LNCAP (cell line): Measurements from ENCODE around the gene ZMYND10.

Experiments used
- TF ChIP-seq, protein P1 (sequence below): fragments of 450-650 bp; IDR thresholded peaks from 2 replicates; pipeline ENCODE4 v1.5.1; 2017; ENCODE audit warnings: mild to moderate bottlenecking

The ZMYND10 gene

DNA sequence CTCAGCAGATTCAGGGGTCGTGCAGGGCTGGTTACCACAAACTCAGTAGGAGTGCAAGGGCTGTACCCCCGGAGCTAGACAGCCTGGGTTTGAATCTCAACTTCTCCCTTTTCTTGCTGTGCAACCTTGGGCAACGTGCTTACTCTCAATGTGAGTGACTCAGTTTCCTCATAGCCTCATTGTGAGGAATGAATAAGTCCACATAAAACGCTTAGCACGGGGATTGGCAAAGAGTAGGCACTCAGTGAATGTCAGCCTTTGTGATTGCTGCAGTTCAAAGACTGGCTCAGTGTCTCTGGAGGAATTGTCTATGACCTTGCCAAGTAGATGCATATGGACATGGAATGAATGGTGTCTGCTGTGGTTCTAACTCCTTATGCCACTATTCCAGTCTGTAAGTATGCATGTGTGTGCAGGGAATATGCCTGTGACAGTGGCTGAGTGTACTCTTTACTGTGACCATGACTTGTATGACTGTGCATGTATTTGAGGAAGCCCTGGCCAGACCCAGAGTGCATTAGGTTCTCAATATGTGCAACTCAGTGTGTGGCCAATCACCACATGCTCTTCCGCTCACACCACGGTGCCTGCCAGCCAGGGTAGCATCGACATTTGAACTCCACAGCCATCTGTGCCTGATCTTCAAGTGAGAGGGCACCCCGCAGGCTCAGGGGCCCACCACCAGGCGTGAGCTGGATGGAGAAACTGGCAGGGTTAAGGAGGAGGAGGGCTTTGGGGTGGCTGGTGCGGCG is 45.4 kb downstream of the ZMYND10 start:
- TF ChIP-seq, protein P1, sequence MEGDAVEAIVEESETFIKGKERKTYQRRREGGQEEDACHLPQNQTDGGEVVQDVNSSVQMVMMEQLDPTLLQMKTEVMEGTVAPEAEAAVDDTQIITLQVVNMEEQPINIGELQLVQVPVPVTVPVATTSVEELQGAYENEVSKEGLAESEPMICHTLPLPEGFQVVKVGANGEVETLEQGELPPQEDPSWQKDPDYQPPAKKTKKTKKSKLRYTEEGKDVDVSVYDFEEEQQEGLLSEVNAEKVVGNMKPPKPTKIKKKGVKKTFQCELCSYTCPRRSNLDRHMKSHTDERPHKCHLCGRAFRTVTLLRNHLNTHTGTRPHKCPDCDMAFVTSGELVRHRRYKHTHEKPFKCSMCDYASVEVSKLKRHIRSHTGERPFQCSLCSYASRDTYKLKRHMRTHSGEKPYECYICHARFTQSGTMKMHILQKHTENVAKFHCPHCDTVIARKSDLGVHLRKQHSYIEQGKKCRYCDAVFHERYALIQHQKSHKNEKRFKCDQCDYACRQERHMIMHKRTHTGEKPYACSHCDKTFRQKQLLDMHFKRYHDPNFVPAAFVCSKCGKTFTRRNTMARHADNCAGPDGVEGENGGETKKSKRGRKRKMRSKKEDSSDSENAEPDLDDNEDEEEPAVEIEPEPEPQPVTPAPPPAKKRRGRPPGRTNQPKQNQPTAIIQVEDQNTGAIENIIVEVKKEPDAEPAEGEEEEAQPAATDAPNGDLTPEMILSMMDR = no peak

DNA sequence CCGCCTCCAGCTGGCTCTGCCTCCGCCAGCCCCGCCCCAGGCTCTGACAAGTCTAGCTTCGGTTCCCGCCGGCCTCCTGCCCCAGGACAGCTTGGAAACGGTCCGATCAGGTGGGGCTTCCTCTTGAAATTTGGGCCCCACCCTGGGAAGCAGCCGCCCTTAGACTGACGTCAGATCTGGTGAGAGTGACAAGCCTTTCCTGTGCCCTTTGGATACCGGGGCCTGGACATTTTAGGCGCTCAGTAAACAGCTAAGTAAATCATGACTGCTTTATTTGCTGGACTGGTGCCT is 45.9 kb downstream of the ZMYND10 start:
- TF ChIP-seq, protein P1 = no peak

DNA sequence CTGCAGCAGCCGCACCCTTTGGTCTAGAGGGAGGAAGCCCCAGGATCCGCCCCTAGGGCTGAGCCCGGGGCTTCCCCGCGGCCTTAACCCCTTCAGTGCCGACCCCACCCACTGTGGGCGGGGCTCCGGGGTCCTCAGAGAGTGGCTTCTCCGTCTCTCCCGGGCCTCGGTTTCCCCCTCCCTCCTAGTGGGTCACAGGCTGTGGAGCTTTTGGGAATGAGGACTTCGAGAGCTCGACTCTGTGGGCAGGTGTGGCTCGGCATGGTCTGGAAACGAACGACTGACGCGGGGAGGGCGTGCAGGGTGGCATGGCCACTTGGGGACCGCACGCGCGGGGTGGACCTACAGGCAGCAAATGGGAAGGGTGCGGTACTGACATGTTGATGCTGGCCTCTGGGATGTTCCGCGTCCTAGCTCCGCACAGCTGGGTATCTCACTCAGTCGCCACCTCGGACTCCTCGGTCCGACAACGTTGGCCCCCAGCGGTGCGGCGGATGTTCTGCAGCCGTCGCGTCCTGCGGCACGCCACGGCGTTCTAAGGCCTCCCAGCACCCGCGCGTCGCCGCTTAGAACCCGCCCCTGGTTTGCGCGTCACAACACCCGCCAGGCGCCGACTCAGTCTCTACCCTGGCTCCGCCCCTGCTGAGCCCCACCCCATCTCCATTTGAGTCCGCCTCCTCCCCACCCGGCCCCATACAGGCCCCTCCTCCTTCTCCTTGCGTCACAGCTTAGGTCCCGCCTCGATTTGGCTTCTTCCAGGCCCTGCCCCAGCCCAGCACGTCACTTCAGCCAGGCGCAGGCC is 46.5 kb downstream of the ZMYND10 start, which contains the start of the genes HYAL3 and NAA80:
Gene HYAL3 (minus strand): TSS at position 570 of the 802 bp plus-strand sequence. CDS start 3,803 bp downstream, outside the sequence.
Gene NAA80 (minus strand): TSS at position 570 of the 802 bp plus-strand sequence. CDS start 1,942 bp downstream, outside the sequence.
- TF ChIP-seq, protein P1 = peak; percentile 40; the same call in 1 of the 2 replicates

DNA sequence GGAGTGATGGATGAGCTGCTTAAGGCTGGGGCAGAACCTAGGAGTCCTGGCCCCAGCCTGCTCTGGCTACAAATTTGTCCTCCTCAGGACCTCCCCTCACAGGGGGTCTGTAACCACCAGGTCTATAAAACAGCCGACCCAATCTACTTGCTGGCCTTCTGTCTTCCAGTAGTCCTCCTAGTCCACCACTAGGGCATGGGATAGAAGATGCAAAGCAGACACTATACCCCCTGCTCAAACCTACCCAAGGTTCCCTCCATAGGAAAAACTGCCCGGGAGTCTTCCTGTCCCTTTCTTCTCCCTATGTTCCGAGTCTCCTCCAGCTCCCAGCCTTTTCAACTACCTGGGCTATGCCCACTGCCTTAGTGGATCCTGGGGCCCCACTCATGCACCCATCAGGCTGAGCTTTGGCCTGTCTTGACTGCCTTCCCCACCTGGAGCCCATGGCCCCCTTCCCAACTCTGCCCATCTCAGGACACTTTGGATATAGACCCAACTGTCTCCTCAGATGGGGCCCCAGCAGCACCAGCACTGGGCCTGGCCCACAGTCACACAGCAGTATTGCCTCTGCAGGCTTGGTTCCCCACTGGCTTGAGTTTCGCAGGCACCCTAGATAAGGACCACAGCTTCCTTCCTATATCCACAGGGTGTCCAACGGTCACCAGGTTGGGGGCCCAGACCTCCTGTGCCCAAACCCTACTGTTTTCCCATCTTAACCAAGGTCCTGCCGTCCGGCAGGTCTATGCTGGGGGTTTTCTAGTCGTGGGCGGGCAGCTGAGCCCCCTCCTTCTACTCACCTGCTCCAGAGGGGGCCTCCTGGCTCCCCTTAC is 47.4 kb downstream of the ZMYND10 start:
- TF ChIP-seq, protein P1 = no peak

DNA sequence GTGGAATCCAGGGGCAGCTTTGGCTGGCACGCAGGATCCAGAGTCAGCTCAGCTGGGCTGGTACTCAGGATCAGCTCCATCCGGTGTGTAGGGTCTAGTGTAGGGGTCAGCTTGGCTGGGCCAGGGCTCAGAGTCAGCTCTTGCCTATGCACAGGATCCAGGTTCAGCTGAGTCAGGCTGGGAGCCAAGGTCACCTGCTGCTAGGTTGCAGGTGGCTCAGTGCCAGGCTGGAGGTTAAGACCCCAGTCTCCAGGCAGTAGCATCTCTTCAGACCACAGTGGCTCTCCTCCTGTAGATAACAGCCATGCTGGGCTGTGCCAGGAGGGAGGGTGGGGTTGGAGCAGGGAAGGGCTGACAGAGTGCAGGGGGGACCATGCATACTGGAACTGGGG is 48.2 kb downstream of the ZMYND10 start:
- TF ChIP-seq, protein P1 = no peak

DNA sequence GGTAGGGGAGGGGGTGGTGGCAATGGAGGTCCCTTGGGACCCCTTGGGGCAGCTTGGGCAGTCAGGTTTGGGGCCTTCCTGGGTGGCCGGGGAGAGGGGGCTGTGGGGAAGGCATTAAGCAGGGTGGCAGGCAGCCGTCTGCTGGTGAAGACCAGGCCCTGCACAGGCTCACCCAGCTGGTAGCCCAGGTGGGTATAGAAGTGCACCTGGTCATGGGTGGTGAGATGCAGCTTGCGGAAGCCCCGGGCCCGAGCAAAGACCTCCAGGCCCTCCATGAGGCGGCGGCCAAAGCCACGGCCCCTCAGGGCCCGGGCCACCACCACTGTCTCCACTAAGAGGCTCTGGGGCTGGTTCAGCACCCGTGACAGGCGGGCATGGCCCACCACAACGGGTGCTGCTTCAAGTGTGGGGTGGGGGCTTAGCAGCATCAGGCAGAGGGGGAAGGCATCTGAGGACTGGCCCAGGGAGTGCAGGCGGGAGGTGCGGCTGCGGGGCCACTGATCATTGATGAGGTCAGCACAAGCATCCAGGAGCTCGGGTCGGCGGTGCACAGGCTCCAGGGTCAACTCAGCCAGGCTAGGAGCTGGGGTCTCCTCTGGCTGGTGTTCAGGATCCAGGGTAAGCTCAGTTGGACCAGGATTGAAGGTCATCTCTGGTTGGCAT is 48.7 kb downstream of the ZMYND10 start:
- TF ChIP-seq, protein P1 = no peak
